ENCODE data around the gene CCDC7. TPM values are rescaled to one million over a fixed set of nuclear protein-coding genes. Genes with fewer than 3 reads are reported as not detected.
A peak's percentile ranks its signal among the peaks of the same experiment; 100 is the strongest.
"Not testable (repeated sequence)": the region's sequence is repeated elsewhere in the genome, so short reads cannot be mapped to it uniquely, and the experiment has no call there.

The CCDC7 gene
- total RNA-seq, 1 experiment from 2014 or later: 5.4 TPM

DNA sequence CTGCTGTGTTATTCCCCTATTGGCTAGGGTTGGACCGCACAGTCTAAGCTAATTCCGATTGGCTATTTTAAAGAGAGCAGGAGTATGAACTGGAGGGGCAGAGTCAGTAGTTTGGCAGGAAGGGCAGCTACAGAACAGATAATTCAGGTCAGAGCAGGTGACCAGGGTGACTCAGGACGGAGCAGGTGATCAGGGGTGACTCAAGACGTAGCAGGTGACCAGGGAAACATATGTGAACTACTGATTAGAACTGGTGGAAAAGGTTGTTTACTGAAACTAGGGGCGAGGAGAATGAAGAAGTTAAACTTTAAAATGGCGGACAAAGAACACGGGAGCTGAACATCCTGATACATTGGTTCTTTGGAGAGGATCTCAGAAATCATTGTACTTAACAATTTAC lies 102.3 kb downstream of the CCDC7 start:
- no peak for DNase-seq (ENCODE audit: extremely low read depth, low read depth)

DNA sequence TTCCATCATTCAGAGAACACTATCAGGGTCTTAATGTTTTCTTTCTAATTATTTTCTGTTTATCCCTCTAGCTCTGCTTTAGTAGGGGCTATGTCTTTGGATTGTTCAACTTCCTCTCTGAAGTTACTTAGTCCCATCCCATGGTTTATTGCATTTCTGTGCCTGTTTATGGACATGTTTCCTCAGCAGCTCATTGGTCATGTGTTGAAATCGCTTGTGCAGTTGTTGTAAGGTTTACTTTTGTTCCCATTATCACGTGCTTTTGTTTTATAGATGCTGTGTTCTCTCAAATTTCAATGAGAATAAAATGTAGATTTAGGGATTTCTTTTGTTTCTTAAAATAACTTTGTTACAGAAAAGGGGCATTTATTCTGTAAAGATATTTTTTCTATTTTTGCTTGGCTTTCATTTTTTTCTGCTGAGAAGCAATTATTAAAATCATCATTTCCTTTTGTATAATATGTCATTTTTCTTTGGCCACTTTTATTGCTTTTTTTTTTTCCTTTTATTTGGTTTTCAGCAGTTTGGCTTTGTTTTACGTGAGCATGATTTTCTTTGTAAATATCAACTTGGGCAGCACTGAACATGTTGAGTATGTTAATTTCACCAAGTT lies 110.9 kb downstream of the CCDC7 start:
- no peak for DNase-seq (ENCODE audit: extremely low read depth, low read depth)

DNA sequence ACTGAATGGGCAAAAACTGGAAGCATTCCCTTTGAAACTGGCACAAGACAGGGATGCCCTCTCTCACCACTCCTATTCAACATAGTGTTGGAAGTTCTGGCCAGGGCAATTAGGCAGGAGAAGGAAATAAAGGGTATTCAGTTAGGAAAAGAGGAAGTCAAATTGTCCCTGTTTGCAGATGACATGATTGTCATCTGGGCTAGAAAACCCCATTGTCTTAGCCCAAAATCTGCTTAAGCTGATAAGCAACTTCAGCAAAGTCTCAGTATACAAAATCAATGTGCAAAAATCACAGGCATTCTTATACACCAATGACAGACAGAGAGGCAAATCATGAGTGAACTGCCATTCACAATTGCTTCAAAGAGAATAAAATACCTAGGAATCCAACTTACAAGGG lies 116.8 kb downstream of the CCDC7 start:
- DNase-seq (ENCODE audit: extremely low read depth, low read depth): not testable (repeated sequence)

DNA sequence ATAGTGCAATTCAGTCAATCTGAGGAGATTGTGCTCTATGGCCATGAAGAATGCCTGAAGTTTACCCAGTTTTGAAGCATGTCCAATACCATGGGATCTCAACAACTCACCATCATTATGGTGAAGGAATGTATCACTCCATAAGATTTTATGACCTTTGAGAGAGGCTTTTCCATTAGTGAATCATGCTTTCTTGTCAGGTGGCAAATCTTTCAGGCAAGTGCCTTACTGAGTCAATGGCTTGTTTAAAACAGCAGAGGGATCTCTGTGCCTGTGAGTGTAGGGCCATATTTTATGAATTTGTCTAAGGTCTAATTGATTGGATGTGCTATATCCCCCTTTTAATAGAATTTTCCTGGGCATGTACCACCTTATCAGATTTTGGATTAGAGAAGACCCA lies 131.5 kb downstream of the CCDC7 start:
- no peak for DNase-seq (ENCODE audit: extremely low read depth, low read depth)

DNA sequence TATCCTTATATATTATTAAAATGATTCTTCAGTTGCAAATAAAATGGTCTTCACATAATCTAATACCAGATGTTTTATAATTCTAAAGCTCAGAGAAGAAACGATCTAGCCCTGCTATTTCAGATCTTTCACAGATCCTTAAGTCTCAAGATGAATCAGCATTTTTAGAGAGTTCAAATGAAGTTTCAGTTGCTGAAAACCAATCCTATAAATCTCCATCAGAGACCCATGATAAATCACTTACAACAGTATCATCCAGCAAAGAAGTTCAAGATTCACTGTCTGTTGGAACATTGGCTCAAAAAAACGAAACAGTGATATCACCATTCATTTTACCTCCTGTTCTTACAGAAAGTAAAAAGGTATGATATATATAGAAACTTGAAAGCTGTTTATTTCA lies 137.0 kb downstream of the CCDC7 start:
- DNase-seq (ENCODE audit: extremely low read depth, low read depth): peak; percentile 56

DNA sequence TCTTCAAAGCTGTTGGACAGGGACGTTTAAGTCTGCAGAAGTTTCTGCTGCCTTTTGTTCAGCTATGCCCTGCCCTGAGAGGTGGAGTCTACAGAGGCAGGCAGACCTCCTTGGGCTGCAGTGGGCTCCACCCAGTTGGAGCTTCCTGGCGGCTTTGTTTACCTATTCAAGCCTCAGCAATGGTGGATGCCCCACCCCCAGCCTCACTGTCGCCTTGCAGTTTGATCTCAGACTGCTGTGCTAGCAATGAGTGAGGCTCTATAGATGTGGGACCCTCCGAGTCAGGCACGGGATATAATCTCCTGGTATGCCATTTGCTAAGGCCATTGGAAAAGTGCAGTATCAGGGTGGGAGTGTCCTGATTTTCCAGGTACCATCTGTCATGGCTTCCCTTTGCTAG lies 152.1 kb downstream of the CCDC7 start:
- not testable (repeated sequence) for DNase-seq (ENCODE audit: extremely low read depth, low read depth)

DNA sequence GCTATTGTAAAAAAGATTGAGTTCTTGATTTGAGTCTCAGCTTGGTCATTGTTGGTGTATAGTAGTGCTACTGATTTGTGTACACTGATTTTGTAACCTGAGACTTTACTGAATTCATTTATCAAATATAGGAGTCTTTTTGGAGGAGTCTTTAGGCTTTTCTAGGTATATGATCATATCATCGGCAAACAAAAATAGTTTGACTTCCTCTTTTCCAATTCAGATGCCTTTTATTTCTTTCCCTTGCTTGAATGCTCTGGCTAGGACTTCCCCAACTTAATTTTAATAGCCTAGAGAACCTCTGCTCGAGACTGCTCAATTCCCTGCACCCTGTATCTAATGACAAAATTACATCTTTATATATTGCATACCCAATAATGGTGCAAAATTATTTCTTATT lies 154.4 kb downstream of the CCDC7 start:
- DNase-seq (ENCODE audit: extremely low read depth, low read depth): no peak

DNA sequence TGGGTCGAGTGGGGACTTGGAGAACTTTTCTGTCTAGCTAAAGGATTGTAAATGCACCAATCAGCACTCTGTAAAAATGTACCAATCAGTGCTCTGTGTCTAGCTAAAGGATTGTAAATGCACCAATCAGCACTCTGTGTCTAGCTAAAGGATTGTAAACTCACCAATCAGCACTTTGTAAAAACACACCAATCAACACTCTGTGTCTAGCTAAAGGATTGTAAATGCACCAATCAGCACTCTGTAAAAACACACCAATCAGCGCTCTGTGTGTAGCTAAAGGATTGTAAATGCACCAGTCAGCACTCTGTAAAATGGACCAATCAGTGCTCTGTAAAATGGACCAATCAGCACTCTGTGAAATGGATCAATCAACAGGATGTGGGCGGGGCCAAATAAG lies 155.6 kb downstream of the CCDC7 start:
- not testable (repeated sequence) for DNase-seq (ENCODE audit: extremely low read depth, low read depth)

DNA sequence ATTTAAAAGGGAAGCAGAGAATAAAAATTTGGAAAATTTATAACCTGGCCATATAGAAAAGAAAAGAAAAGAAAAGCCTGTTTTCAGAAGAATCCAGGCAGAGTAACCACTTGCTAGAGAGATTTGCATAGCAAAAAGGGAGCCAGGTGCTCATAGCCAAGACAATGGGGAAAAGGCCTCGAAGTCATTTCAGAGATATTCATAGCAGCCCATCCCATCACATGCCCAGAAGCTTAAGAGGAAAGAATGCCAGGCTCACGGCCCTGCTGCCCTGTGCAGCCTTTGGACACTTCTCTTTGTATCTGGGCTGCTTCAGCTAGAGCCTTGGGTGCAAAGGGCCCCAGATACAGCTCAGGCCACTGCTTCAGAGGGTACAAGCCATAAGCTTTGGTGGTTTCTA lies 159.8 kb downstream of the CCDC7 start:
- no peak for DNase-seq (ENCODE audit: extremely low read depth, low read depth)

DNA sequence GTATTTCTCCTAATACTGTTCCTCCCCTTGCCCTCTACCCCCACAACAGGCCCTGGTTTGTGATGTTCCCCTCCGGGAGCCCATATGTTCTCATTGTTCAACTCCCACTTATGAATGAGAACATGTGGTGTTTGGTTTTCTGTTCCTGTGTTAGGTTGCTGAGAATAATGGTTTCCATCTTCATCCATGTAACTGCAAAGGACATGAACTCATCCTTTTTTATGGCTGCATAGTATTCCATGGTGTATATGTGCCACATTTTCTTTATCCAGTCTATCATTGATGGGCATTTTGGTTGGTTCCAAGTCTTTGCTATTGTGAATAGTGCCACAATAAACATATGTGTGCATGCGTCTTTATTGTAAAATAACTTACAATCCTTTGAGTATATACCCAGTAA lies 164.6 kb downstream of the CCDC7 start:
- not testable (repeated sequence) for DNase-seq (ENCODE audit: extremely low read depth, low read depth)

DNA sequence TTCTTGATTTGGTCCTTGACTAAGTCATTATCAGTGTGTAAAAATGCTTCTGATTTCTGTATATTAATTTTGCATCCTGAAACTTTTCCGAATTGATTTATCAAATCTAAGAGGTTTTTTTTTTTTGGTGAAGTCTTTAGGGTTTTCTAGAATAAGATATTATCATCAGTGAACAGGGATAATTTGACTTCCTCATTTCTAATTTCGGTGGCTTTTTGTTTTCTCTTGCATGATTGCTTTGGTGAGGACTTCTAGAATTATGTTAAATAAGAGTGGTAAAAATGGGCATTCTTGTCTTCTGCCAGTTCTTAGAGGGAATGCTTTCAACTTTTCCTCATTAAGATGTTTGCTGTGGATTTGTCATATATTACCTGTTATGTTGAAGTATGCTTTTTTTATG lies 170.5 kb downstream of the CCDC7 start:
- DNase-seq (ENCODE audit: extremely low read depth, low read depth): no peak

DNA sequence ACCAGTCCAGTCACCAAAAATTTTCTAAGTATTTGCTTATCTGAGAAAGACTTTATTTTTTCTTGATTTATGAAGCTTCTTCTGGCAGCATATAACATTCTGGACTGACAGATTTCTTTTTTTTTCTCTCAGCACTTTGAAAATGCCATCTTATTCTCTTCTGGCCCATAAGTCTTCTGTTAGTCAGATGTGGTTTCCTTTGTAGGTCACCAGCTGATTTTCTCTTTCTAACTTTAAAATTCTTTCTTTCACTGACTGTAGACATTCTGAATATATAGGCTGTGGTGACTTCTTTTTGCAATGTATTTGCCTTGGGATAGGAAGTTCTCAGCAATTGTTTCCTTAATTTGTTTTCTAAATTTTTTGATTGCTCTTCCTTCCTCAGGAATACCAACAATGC lies 172.5 kb downstream of the CCDC7 start:
- no peak for DNase-seq (ENCODE audit: extremely low read depth, low read depth)

DNA sequence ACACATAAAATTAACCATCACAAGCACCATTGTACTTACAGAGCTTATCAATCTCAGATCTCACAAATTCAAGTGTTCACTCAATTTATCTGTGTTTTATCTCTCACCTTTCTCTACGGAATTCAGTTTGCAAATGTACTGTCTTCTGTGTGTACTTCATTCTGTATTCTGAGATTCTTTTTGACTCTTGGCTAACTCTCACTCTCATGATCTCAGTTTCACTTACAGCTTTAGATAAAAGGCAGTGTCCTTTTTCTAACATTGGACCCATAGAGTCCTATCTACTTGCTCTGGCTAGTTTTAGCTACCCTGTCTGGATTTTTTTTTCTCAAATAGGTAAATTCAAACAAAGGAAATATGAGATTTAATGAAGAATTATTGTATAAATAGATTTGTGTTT lies 176.0 kb downstream of the CCDC7 start:
- DNase-seq (ENCODE audit: extremely low read depth, low read depth): no peak

DNA sequence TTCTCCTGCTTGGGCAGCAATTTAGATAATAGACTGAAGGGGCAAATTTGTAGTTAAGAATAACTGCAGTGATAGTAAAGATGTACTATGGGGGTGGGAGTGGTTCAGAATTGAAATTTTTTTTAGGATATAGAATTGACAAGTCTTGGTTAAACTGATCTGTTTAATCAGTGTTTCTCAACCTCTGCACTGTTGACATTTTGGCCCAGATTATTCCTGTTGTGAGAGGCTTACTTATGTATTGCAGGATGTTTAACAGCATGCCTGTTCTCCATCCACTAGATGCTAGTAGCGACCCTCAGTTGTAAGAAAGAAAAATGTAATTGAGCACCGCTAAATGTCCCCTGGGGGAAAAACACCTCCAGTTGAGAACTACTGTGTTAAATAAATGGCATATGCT lies 176.5 kb downstream of the CCDC7 start:
- DNase-seq (ENCODE audit: extremely low read depth, low read depth): no peak

DNA sequence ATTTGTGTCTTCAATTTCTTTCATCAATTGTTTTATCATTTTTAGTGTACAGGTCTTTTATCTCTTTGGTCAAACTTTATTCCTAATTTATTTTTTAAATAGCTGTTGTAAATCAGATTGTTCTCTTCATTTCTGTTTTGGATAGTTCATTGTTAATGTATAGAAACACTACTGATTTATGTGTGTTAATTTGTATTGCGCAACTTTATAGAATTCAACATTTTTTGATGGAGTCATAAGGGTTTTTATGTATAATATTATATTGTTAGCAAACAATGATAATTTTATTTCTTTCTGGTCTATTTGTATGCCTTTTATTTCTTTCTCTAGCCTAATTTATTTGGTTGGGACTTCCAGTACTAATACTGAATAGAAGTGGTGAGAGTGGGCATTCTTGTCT lies 181.2 kb downstream of the CCDC7 start:
- DNase-seq (ENCODE audit: extremely low read depth, low read depth): no peak

DNA sequence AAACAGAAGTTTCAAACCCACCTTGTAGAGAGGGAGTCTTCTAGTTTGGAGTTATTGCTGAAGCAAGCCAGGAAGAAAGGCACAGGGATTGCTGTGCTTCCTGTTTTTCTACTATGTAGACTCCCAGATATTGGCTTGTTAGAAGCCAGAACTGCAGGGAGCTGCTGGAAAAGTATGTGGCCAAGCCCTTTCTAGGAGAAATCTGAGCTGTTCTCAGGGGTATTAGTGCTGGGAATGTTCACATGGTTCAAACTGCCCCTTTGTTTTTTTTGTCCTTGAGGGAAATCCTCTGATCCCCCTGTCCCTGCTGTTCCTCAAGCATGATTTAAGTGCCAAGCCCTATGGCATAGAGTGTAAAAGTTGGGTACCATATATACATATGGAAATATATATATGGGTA lies 184.0 kb downstream of the CCDC7 start:
- DNase-seq (ENCODE audit: extremely low read depth, low read depth): no peak

DNA sequence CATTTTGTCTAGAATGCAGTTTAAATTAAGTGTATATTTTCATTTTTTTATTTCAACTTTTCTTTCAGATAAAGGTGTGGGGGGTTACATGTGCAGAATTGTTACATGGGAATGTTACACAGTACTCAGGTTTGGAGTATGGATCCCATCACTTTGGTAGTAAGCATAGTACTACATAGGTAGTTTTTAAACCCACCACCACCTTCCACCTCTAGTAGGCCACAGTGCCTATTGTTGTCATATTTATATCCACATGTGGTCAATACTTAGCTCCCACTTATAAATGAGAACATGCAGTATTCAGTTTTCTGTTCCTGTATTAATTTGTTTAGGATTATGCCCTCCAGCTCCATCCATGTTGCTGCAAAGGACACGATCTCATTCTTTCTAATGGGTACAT lies 200.6 kb downstream of the CCDC7 start:
- no peak for DNase-seq (ENCODE audit: extremely low read depth, low read depth)

DNA sequence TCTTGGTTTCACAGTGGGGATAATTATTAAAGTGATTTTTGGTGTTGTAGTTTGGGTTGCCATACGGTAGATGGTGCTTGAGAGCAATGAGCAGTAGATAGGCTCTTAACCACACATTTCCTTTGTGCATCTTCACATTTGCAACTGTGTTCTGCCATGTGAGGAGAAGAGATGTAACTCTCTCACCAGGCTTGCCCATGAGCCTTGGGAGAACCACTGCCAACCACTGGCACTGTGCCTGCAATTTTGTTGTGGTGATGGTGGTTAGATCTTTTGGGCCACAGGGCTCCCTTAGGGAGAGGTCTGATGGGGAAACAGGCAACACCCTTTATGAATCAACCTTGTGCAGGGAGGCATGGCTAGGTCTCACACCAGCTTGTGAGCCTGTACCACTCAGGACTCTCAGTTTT lies 204.3 kb downstream of the CCDC7 start:
- no peak for DNase-seq (ENCODE audit: extremely low read depth, low read depth)

DNA sequence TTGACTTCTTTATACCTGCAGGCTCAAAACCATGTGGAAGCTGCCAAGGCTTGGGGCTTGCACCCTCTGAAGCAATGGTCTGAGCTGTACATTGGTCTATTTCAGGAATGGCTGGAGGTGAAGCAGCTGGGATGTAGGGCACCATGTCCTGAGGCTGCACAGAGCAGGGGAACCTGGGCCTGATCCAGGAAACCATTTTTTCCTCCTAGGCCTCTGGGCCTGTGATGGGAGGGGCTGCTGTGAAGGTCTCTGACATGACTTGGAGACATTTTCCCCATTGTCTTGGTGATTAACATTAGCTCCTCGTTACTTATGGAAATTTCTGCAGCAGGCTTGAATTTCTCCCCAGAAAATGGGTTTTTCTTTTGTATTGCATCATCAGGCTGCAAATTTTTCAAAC lies 211.5 kb downstream of the CCDC7 start:
- not testable (repeated sequence) for DNase-seq (ENCODE audit: extremely low read depth, low read depth)

DNA sequence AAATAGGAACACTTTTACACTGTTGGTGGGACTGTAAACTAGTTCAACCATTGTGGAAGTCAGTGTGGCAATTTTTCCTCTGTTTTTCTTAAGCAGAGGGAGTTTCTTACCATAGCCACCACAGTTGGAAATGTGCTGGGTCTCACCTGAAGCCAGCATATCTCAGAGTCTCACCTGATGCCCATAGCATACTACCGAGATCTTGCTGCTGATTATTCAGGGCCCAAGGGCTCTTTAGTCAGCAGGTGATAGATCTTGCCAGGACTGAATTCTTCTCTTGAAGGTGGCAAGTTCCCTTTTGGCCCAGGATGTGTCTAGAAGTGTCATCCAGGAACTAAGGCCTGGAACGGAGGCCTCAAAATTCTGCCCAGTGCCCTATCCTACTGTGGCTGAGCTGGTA lies 215.4 kb downstream of the CCDC7 start:
- DNase-seq (ENCODE audit: extremely low read depth, low read depth): no peak

DNA sequence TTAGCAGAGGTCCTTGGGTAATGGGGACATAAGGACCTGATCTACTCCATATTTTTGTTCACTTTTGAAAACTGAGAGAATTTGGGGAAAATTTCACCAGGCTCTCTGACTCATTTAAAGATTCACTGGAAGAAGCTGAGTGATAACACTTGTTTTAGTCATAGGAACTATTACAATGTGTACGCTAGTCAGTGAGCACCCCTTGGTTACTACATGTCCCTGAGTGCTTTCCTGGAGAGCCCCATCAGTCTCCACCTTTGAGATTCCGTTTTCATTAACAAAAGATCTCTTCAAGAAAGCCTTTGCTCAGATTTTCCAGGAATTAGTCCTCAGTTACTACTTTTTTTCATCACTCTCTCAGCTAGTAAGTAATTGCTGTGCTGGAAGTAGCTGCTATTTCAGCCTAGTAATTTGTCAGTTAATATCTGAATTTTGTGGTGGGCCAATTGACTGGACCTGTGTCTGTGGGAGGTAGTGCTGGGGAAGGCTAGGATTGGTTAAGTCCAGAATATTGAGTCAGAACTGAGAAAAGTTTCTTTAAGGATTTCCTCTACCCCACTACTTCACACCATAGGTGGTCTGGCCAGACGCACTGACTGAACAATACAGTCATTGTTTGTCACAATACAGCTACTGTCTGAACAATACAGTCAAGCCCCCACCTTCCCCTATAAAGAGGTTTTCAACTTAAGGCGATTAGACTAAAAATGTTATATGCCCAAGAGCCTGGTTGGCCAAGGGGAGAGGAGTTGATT lies 235.0 kb downstream of the CCDC7 start:
- no peak for DNase-seq (ENCODE audit: extremely low read depth, low read depth)

DNA sequence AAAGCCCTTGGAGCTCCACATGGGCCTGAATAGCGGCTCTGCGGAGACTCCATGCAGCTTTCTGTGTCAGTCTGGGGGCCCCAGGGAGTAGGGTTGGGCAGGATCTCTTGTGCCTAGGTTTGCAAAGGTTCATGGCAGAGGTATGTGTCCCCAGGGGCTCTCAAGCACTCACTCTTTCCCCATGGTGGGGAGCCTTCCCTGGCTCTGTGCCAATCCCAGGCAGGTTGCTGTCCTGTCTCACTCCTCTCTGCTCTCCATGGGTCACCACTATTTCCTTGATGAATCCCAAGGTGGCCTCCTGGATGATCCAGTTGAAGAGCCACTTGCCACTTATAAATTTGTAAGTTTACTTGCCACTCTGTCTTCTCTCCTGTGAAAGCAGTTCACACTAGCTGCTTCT lies 238.4 kb downstream of the CCDC7 start:
- no peak for DNase-seq (ENCODE audit: extremely low read depth, low read depth)

DNA sequence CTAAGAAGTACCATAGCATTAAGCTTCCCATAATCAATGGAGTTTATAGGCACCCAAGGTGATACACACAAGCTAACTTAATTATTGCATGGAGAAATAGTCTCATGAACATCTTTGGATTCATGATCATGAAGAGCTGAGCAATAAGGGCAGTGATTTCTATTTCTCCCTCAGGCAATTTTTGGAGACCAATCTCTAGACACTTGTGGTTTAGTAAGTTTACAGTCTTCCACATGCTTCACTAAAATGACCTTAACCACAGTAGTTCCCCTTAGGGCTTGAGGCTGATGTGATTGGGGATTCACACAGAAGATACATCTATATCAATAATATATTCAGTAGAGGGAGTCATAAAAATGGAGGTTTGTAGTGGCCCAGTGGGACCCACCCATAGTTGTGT lies 241.2 kb downstream of the CCDC7 start:
- no peak for DNase-seq (ENCODE audit: extremely low read depth, low read depth)
